Measurements from ENCODE around the gene VWA3B.
"Not testable (repeated sequence)": the region's sequence is repeated elsewhere in the genome, so short reads cannot be mapped to it uniquely, and the experiment has no call there.

VWA3B gene

DNA sequence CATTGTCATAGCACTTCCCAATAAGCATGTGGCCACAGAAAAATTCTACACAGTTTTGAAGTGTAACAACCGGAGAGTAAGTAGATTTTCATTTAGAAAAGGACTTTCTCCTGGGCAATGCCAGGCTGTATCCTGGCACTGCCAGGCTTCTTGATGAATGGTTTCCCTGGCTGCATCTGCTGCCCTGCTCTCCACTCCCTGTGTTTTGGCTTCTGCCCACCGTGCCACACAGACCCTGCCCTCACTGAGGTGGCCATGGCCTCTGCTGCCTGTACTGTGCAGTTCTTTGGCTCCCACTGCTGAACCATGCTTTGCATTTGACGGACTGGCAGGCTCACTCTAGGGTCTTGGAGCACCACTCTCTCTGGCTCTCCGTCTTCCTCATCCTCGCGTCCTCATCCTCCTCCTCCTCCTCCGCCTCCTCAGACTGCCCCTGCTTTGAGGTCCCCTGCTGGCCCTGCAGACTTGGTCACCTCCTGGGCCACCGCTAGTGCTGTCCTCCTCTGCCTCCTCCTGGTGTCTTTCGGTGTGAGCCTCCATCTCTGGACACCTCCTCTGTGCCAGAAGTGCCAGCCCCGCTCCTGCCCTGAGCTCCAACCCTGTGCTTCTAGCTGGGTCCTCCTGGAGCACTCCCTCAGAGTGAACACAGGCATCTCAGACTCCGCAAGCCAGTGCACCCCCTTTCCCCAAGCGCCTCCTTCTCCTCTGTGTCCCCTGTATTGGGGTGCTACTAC, 213.3 kb downstream of the VWA3B start:
- DNase-seq = no peak

DNA sequence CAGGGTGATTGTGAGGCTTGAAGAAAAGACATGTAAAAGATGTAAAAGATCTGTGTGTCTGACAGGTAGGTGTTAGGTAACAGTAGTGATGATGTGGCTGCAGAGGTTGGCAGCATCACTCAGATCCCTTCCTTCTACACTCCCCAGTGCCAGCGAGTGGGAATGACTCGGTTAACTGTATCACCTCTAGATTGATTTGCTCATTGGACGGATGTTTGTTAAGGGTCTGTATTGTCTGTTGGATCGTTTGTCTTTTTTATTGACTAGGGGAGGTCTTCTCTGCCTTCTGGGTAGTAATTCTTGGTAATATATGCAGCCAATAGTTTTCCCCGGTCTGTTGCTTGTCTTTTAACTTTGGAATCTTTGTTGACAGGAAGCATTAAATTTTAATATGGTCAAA, 214.5 kb downstream of the VWA3B start:
- DNase-seq = no peak

DNA sequence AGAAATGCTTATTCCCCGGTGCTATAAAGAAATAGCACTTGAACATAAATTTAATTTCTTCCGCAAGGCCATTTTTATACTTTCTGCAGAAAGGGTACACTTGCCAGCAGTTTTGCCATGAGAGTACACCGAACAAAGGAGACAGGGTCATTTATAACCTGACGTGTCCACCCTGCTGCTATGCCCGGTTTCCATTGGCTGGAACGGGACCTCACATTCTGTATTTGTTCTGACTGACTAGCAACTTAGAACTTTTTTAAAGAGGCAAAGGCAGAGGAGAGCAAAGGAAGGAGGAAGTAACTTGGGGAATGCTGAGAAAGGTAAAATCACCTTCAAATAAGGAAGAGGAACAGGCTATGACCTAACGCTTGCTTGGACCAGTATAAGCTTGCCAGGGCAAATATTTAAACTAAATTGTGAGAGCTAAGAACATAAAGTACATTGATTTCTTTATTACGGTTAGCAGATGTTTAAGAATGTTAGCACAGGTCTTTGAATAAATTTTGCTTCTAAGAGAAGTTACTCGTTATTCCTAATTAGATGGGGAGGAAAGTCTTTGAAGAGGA, 220.2 kb downstream of the VWA3B start:
- not testable (repeated sequence) for DNase-seq

DNA sequence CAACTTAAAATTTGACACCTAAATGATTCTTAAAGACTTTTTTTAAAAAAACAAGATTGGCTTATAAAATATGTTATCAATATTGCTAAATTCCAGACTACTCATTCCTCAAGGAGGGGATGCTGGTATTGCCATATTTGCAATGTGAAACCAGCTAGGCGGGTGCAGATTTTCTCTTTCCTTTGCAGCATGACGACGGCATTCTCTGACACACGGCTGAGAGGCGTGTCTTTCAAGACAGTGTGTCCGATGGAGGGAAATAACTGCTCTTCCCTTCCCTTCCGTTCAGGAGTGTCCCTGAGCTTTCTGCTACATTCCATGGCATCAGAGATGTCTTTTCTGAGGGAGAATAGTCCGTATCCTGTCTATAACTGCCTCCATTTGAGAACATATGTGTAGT, 221.1 kb downstream of the VWA3B start:
- DNase-seq = no peak

DNA sequence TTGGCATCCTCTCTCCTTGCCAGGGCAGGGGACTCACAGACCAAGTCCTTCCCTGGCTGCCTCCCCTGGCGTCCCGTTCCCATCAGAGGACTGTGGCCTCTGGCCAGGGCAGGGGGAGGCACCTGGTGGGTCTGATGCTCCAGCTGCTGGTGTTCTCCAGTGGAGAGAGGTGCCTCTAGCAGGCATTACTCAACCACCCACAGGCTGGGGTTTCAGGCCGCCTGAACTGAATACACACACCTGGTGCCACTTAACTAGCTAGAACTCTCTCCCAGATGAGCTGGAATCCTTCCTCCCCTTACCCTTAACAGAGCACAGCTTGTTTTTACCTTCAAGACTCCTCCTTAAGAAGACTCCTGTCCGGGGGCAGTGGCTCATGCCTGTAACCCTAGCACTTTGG, 221.6 kb downstream of the VWA3B start:
- DNase-seq = no peak

DNA sequence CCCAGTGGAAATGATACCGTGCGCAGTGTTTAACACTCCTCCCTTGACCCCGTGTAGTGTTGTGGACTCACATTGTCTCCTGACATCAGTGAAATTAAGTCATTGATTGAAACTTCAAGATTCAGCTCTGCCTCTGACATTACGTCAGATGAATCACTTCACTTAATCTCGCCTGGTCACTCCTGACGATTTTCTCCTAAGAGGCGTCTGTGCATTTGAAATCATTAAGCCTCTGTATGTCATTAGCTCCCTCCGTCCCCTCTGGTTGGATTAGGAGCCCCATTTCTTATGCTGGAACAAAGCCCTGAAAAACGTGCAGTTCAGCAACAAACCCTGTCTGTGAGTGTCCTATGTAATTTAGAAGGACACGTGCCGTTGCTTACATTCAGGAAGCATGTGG, 222.6 kb downstream of the VWA3B start:
- DNase-seq = no peak

DNA sequence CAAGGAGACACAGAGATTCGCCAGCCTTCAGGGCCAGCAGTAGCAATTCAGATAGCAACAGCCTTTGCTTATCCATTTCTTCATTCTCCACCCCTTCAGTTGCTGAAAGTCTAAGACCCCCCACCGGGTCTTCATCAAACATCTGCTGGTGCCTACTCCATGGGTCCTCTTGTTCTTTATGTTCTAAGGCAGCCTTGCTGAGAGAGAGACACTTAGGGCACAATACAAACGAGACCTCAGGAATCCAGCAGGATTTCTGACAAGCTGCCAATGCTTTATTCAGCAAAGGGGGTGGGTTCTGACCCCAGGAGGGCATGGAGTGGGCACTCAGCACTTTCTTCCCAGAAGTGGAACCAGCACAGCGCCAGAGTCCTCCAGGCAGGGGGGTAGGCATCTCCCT, 223.0 kb downstream of the VWA3B start:
- no peak for DNase-seq

DNA sequence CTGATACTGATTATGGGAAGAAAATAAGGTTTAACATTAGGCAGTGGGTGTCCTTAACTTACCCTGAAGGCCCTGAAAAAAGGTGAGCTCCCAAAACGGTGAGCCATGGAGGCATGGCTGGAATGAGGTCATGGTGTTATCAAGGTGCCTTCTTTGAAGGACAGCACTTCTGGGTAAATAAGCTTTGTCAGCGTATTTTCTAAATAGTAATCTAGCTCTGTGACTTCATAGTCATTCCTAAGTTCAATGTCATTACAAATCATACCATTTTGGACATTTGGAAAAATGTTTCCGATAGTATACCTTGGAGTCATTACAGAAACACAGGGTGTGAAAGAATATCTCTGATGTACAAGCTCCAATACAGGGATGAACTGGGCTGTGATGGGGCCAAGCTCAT, 224.1 kb downstream of the VWA3B start:
- DNase-seq = no peak

DNA sequence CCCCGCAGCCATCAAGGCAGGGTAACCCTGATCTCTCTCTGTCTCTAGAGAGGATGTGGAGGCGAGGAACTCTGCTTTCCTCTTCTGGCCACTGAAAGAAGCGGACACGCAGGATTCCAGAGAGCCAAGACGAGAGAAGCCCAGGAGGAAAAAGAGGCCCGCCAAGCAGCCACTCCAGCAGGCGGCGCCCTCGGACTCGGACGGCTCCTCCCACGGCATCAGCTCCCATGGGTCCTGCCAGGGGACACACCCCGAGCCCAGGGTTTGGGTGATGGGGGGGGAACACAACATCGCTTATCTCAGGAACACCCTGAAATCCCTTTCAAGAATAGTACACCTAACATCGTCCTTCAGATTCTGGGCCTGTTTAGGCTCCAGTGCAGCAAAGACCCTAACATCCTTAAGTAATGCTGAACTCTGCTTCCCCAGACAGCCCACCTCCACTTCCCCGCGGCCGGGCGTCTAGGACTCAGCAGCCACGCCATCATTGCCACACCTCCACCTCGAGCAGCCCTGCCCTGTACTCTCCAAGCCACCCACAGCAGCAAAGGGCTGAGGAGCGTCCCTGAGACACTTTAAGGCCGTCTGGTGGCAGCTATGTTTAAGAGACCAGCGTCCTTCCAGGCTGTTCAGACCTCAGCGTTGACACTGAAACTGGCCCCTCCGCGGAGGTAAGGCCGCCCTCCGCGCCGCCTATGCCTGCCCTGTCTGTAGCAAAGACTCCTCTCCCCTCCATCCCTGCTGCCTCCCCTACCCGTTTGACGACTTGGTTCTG, 225.0 kb downstream of the VWA3B start:
- no peak for DNase-seq

DNA sequence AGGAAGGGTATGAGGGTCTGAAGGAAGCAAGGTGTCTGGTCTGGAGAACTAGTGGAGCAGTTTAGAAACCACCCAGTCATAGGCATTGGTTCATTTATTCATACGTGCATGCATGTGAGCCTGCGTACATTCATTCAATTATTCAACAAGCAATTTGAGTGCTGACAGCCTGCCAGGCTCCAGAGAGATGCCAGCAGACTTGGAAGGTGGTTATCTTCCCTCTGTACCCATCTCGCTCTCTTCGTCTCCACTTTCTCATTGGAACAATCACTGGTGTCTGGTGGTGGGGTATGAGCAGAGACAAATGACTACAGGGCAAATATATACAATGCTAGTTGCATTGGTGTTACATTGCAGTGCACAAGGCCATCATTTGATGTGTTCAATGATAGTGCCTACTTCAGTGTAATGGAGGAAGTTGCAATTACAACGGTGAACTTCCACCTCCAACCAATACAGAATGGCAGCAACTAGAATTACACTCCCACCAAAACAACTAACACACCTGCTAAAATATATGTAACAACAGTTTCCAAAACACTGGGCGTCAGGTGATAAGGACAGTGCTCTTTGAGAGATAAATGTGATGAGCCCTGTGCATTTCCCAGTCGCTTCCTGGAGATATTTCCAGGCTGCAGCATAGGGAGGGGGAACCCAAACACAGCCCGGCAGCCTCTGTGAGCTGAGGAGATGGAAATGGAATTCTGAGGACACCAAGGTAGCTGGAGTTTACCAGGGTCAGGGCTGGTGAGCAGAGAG, 226.7 kb downstream of the VWA3B start:
- no peak for DNase-seq

DNA sequence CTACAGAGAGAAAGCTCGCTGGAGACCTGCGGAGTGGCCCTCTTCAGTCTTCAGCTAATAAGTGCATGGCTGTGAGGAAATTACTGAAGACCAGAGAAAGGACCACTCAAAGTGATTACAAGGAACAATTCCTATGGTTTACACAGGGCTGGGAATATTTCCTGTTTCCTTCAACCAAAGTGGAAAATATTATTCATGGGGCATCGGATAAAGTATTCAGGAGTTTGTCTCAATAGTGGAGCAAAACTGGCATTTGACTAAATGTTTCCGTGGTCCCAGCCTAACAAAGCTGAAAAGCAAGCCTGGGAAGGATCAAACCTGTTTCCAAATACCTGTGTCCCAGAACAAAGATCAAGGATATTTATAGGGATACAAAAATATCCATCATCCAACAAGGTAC, 227.3 kb downstream of the VWA3B start:
- DNase-seq = no peak

DNA sequence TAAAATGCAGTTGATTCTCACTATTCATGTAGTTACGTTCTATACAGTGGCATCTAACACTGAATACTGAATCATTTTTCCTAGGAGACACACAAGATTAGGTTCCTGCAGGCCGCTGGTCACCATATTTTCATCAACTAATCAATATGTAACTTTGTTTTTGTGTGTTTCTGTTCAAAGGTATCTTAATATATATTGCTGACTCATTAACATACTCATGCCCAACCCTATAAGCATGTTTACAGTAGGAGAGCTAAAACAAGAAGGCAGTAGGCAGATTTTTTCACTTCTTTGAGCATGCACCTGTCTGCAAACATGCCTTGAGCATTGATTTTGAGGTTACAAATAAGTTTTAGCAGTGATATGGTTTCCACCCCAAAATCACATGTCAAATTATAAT, 229.0 kb downstream of the VWA3B start:
- no peak for DNase-seq

DNA sequence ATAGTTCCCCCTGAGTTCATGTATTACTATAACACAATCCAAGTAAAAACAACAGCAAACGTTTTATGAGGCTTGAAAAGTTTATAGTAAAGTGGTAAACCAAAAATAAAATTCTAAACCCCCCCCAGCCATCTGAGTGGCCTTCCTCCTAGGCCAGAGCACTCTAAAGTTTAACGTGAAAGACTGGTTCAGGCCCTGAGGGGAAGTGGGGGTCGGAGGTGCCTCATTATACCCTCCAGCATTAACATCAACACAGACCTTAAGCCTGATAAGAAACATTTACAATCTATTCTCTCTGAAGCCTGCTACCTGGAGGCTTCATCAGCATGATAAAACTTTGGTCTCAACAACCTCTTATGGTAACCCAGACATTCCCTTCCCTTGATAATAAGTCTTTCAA, 230.2 kb downstream of the VWA3B start:
- DNase-seq = no peak

DNA sequence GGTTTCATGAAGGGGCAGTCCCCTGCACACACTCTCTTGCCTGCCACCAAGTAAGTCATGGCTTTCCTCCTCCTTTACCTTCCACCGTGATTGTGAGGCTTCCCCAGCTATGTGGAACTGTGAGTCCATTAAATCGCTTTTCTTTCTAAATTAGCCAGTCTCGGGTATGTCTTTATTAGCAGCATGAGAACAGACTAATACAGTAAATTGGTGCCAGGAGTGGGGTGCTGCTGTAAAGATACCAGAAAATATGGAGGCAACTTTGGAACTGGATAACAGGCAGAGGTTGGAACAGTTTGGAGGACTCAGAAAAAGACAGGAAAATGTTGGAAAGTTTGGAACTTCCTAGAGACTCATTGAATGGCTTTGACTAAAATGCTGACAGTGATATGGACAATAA, 233.2 kb downstream of the VWA3B start:
- DNase-seq = not testable (repeated sequence)

DNA sequence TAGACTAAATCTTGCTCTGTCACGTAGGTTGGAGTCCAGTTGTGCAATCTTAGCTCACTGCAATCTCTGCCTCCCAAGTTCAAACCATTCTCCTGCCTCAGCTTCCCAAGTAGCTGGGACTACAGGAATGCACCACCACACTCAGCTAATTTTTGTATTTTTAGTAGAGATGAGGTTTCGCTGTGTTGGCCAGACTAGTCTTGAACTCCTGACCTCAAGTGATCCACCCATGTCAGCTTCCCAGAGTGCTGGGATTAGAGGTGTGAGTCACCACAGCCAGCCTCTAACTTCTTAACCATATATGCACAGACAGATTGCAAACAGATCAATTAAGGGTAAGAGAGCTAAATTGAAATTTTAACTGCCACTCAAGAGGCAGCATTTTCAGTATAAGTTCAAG, 237.2 kb downstream of the VWA3B start:
- no peak for DNase-seq

DNA sequence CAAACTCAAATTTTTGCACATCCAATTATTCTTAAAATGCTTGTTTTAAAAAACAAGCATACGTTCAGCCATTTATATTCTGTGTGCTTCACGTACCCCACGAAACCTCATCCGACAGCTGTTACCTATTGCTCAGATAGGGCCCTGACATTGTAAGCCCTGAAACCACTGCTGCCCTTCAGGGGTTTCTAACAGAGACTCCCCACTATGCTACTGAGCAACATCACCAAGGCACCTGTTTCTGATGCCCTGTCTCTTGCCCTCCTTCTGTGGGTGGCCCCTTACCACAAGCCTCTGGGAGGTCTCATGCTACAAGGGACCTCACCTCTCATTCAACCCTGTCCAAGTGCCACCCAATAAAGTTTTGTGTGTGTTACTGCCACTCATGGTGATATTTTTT, 240.8 kb downstream of the VWA3B start:
- no peak for DNase-seq

DNA sequence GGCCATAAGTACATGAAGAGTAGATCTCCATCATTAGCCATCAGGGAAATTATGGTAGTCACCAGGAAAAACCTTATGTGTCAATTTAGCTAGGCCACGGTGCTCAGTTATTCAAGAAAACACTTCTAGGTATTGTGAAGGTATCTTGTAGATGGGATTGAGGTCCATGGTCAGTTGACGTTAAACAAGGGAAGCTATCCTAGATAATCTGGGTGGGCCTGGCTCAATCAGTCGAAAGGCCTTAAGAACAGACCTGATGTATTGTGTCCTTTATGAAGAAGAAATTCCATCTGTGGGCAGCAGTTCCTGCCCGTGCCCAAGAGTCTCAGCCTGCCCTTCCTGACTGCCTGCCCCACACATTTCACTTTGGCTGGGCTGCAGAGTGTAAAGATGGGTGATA, 242.6 kb downstream of the VWA3B start:
- no peak for DNase-seq

DNA sequence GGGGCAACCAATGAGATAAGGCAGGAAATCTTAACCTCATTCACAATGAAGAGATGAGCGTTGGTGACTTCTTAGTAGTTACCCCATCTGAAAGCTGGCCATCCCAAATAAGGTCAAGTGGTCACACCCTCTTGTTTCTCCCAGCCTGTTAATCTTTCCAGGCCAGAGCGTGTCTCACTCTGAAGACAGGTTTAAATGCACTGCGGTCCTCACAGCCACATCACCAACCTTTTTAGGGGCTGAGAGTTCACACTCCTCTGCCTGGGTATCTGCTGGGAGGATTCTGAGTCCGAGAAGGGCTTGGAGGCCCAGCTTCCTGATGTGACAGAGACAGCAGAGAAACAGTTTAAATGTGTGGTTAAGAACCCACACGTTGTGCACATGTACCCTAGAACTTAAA, 246.0 kb downstream of the VWA3B start:
- DNase-seq = no peak

DNA sequence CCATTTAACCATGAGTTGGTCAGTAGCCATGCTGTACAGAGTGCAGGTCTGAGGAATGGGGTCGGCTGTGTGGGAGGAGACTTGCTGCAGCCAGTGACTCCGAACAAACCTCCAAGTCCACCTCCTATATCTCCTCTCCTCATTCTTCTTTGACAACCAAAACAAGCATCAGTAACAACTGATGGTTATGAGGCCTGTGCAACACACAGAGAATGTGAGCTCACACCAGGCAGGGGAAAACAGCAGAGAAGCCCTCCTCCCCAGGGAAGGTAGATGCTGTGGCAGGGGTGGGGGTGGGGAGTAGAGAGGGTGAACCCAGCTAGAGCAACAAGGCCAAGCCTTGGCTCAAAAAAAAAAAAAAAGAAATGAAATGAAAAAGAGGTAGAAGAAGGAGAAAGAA, 247.0 kb downstream of the VWA3B start:
- DNase-seq = no peak

DNA sequence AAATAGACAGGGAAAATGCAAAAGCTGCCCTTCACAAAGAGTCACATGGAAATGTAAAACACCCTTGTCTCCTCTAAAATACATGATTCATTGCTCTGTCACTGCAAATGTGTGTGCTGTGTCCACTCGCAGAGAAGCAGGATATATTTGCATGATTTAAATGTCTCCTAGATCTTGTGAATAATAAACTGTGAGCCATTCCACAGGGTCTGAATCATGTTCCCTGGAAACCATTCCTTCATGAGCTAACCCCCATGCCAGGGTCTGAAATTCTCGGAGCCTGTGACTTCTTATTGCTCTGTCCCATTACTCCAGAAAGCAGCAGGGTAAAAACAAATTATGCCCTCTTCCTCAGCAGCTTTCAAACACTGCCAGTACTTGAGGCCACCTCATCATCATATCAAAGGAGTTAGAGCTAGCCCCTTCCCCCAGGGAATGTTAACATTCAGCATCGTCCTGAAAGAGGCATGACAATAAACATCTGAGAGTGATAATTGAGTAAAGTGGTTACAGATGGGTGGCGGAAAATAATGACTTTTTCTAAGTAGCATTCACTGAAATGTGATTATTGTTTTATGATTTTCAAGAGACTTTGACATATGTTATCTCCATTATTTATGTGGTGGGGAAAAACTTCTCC, 247.6 kb downstream of the VWA3B start:
- DNase-seq = no peak

DNA sequence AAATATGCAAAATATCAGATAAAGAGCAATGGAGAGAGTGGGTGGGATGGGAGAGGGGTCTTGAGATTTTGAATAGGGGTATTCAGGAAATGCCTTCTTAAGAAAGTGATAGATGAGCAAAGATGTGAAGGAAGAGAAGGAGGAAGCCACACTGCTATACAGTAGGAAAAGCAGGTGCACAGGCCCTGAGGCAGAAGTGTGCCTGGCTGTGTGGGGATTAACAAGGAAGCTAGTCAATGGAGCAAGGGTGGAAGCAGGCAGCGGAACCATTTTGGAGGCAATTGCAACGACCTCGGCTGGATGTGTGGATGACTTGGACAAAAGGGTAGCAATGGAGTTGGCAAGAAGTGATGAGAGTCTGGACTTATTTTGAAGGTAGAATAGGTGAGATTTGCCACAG, 248.3 kb downstream of the VWA3B start:
- no peak for DNase-seq

DNA sequence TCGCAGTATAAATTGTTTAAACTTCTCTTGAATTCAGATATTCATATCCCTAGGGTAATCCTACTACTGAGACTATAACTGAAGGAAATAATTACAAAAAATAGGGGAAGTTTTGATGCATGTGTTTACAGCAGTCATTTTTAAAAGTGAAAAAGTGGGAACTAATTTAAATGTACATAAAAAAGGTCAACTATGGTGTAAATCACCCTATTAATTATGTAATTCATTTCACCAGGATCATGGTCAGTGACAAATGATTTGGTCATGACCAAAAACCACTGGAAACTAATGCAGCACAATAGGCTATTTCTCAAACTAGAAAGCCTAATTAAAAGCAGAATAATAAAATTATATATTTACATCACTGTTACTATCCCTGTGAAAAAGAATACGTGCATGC, 254.3 kb downstream of the VWA3B start:
- no peak for DNase-seq

DNA sequence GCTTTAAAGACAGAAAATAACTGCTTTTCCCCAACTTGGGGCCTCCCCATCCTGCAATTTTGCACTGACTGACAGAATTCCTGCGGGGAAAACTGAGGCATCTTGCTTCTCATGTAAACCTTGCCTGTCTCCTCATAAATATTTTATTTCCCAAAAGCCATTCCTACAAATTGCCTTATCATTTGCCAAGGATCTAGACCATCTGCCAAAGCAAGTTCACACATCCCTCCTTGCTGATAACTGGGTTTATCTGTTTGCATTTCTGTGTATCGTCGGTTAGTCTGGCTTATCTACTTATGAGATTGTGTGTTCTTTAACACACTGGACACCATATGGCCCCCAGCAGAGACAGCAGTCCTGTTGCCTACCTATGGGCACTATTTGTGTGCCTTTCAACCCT, 256.3 kb downstream of the VWA3B start:
- no peak for DNase-seq
